ENCODE results near the gene PAX9.

DNA sequence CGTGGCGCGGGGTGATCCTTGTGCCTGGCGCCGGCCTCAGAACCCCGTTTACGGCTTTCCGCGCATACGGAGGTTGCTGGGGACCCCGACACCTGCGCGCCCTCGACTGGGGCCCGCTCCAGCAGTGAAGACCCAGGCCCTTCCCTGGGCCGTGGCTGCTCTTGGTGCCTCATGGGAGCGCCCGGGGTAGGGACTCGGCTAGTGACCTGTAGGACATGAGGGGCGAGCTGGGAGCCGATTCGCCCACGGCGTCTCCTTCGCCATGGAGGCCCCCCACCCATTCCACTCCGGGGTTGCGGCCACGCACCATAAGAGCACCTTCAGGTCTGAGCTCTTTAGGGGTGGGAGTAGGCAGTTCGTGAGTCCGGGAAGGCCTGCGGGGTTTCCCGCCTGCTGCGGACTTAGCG lies 14.2 kb upstream of the PAX9 start:
- no peak for TF ChIP-seq EZH2phosphoT487 (IDR thresholded peaks at IDR 0.05; ENCODE audit: borderline replicate concordance, low read length)
- TF ChIP-seq, protein P1, sequence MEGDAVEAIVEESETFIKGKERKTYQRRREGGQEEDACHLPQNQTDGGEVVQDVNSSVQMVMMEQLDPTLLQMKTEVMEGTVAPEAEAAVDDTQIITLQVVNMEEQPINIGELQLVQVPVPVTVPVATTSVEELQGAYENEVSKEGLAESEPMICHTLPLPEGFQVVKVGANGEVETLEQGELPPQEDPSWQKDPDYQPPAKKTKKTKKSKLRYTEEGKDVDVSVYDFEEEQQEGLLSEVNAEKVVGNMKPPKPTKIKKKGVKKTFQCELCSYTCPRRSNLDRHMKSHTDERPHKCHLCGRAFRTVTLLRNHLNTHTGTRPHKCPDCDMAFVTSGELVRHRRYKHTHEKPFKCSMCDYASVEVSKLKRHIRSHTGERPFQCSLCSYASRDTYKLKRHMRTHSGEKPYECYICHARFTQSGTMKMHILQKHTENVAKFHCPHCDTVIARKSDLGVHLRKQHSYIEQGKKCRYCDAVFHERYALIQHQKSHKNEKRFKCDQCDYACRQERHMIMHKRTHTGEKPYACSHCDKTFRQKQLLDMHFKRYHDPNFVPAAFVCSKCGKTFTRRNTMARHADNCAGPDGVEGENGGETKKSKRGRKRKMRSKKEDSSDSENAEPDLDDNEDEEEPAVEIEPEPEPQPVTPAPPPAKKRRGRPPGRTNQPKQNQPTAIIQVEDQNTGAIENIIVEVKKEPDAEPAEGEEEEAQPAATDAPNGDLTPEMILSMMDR (IDR thresholded peaks at IDR 0.05; ENCODE audit: low read depth, low read length, poor library complexity, severe bottlenecking), result no peak

Measured in DOHH2 (cell line).